DMS153 treated with DMSO at 0.1 percent for 48 hours (cell line): ENCODE results near the gene NXPE3.

Experiments
- DNase-seq: peaks from one replicate; lab custom pipeline; 2025; ENCODE audit not compliant: unreplicated experiment; lab: John Stamatoyannopoulos, UW

Gene NXPE3

DNA sequence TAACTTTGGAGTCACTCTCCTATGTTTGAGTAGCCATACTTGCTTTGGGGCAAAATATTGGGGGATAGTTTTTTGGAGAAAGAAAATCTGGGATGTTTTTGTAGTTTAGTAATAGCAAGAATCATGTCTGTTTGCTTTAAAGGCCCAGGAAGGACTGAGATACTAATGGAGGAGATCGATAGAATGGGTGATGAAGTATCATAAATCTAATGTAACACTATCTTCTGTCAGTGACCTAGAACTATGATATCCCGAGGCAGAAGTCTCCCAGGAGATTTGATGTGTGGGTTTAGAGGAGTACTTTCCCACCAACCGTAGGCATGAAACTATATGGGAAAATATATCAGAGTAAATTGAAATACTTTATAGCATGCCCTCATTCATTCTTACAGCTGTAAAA, 49.3 kb downstream of the NXPE3 start:
- no peak for DNase-seq

DNA sequence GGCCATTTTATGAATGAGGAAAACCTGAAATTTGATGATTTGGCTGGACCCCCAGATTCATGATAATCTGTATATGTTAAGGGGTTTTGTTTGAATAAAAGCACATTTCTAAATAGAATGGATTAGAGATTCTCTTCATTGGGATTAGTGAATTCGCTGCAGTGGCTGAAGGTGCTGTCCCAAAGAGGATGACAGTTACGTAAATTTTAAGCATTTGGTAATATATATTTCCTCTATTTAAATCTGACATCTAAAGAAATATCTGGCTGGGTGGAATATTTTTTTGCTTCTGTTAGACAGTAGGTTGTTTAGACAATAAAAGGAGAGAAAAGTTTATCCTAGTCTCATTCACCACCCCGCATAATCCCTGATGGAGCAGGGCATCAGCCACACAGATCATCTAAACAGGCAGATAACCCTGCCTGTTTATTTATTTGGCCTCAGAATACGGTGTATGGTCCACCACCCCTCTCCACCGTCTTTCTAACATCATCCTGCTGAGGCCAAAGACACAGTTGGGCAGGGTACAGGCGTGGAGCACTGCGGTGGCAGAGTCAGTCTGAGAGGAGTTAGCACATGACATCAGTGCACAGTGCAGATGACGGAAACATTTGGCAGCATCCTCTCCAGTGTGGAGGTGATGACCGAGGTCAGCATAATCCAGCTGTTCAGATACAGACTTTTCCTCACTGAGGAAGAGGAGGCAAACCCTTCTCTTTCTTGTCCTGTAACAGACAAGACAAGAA, 49.9 kb downstream of the NXPE3 start:
- no peak for DNase-seq

GRCh38 chr3:101829437-101829830, 50.4 kb downstream of the NXPE3 start:
- no peak for DNase-seq

- DNase-seq, result no peak
Observed at GRCh38 chr3:101829874-101830273, 50.9 kb downstream of the NXPE3 start.

DNA sequence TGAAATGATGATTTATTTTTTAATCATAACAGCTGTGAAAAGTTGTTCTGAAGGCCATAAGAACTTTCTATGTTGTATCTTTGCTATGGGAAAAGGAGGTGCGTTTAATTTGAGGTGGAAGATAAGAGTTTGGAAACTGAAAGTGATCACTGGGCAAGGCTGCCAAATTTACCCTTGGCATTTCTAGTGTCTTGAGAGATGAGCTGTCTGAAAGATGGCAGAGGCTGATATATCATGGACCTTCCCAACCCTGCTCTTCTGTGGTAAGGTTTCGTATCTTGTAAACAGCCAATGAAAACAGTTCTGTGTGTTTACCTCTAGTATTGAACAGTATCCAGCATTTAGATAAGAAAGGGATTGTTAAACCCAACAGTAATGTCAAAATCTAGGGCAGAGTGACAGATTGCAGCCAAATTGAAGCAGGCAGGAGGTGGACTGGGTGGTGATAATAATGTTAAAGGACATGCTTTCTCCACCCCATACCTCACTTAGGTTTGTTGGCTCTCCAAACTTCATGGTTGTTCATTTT, 54.5 kb downstream of the NXPE3 start:
- no peak for DNase-seq

- no peak for DNase-seq
Observed at GRCh38 chr3:101835676-101836075, 56.7 kb downstream of the NXPE3 start.

DNA sequence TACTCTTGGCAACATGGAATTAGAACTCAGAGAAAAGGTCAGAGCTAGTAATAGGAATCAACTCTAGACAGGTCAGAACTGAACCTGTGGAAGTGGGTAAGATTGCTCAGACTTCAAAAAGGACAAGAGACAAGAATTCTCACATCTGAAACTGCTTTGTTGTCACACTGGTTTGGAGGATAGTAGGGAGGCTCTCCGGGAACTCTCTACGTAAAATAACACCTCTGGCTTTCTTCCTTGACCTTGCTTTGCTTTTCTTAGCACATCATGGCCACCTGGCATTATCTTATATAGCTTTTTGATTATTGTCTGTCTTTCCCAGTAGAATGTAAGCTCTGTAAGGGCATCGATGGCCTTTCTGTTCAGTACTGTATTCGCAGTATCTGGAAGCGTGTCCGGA, 57.1 kb downstream of the NXPE3 start:
- DNase-seq, result no peak

DNA sequence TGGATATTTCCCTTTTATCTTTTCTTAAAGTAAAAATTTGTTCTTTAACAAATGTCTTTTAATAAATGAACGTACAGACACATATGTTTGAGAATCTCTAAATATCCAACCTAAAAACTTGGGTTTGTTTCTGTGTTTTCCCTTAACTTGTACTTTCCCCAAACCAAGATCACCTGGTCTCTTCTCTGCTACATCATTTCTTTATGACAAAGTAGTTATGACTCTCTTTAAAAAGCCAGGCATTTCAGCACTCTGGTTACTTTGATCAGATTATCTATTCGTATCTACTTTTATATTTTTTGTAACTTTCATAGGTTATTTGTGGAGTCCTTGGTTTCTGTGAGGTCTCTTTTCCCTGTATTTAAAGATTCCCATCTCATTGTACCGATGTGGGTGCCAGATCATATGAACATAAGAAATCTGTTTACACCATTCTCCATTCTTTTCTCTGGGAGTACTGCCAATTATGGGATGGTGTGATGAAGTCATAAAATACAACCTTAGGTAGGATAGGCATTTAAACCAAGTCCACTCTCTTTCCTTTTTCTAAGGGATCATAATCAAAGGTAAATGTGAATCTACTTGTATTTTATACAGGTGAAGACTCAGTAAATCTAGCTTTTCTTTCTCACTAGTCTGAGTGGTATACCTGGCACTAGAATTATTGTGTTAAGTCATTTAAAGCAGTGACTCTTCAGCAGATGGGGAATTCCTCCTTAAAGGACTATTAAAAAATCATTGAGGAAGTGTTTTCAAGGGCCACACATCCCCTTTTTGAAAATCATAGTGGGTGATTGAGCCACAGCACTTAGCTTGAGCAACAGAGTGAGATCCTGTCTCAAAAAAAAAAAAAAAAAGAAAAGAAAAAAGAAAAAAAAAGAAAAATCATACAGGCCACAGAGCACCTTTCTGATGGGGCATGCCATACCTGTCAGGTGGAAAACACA, 57.9 kb downstream of the NXPE3 start:
- DNase-seq, result no peak

GRCh38 chr3:101838691-101839090, 59.7 kb downstream of the NXPE3 start:
- no peak for DNase-seq

GRCh38 chr3:101840066-101840465, 61.1 kb downstream of the NXPE3 start:
- no peak for DNase-seq

- DNase-seq, result no peak
Observed at GRCh38 chr3:101842245-101842934, 63.4 kb downstream of the NXPE3 start.

- no peak for DNase-seq
Observed at GRCh38 chr3:101842935-101843330, 63.9 kb downstream of the NXPE3 start.

GRCh38 chr3:101845425-101845824, 66.4 kb downstream of the NXPE3 start:
- no peak for DNase-seq

DNA sequence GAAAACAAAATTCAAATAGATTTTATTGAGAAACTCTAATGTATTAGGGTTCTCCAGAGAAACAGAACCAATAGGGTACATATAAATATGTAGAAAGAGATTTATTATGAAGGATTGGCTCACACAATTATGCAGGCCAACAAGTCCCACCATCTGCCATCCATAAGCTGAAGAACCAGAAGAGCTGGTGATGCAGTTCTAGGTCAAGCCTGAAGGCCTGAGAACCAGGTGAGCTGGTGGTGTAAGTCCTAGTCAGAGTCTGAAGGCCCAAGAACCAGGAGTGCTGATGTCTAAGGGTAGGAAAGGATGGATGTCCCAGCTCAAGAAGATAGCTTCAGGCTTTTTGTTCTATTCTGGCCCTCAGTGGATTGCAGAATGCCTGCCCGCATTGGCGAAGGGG, 67.7 kb downstream of the NXPE3 start:
- no peak for DNase-seq

DNA sequence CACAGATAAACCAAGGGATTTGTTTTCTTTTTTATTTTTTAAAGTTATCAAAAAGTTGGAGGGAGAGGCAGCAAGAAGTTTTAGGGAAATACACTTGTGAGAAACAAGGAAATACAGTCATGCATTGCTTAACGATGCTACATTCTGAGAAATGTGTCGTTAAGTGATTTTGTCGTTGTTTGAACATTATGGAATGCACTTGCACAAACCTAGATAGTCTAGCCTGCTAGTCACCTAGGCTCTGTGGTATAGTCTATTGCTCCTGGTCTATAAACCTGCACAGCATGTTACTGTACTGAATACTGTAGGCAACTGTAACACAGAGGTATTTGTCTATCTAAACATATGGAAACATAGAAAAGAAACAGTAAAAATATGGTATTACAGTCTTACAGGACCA, 68.3 kb downstream of the NXPE3 start:
- no peak for DNase-seq

GRCh38 chr3:101848326-101848725, 69.3 kb downstream of the NXPE3 start:
- DNase-seq, result no peak

- peak; percentile 69 for DNase-seq
Observed at GRCh38 chr3:101848754-101849713, 70.0 kb downstream of the NXPE3 start, which contains the start of gene NFKBIZ. TSS of gene NFKBIZ (plus strand) at chr3:101849514. CDS start at chr3:101849629, 115 bp downstream.

DNA sequence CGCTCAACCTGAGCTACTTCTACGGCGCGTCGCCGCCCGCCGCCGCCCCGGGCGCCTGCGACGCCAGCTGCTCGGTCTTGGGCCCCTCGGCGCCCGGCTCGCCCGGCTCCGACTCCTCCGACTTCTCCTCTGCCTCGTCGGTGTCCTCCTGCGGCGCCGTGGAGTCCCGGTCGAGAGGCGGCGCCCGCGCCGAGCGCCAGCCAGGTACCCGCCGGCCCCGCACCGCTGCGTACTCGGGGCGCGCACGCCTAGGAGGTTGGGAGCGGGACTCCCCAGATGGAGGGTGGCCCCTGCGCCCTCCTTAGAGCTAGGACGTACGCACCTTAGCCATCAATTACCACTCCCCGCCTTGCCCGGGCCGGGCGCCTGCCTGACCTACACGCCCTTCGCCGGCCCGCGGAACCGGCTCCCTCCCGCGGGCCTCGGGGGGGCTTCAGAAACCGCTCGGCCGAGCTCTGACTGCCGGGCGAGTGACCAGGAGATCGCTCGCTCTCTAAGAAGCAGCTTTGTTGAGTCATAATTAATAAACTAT, 70.8 kb downstream of the NXPE3 start:
- no peak for DNase-seq

- no peak for DNase-seq
Observed at GRCh38 chr3:101850246-101851051, 71.4 kb downstream of the NXPE3 start.
